Brain microvascular endothelial cell (primary cell): ENCODE measurements around the gene FER1L5.

Source experiments
- DNase-seq: peaks from one replicate; pipeline ENCODE4 v3.0.0-alpha.2; 2020
- H3K27ac ChIP-seq: fragments of 250-450 bp; sonication (Bioruptor Pico); 2 replicates; pipeline ENCODE4 v1.5.1; 2020; ENCODE audit warnings: mild to moderate bottlenecking, moderate library complexity
- H3K27me3 ChIP-seq: fragments of 250-450 bp; sonication (Bioruptor Pico); replicated peaks from 2 replicates; pipeline ENCODE4 v1.5.1; 2020; ENCODE audit warnings: mild to moderate bottlenecking
- H3K36me3 ChIP-seq: fragments of 250-450 bp; sonication (Bioruptor Pico); replicated peaks from 2 replicates; pipeline ENCODE4 v1.5.1; 2020; ENCODE audit warnings: mild to moderate bottlenecking
- H3K4me3 ChIP-seq: 2 replicates; pipeline ENCODE4 v1.5.1; 2011; ENCODE audit warnings: low read depth, mild to moderate bottlenecking, control low read depth, low read length, moderate library complexity
- in situ Hi-C: cut with HindIII; loops from 2 replicates; pipeline ENCODE4 v1.10.0; 2017; ENCODE audit warnings: low sequenced_read_pairs, low pct_ligation_motif_present
- TF ChIP-seq, protein P1 (sequence below): IDR thresholded peaks from 2 replicates; pipeline ENCODE4 v1.5.1; 2011; ENCODE audit warnings: low read depth, mild to moderate bottlenecking, moderate library complexity, low read length, control low read depth, inconsistent platforms; ENCODE audit errors: missing control alignments

FER1L5 gene

GRCh38 chr2:96616535-96616934 is 26.0 kb upstream of the FER1L5 start:
- Histone ChIP-seq H3K27ac (no peak overlapping the region), H3K36me3 (peaks cover 30% of the 10 kb centered on the region), H3K4me3 (no peak overlapping the region), H3K27me3 (no peaks in the 10 kb centered on the region)
- TF ChIP-seq, protein P1, sequence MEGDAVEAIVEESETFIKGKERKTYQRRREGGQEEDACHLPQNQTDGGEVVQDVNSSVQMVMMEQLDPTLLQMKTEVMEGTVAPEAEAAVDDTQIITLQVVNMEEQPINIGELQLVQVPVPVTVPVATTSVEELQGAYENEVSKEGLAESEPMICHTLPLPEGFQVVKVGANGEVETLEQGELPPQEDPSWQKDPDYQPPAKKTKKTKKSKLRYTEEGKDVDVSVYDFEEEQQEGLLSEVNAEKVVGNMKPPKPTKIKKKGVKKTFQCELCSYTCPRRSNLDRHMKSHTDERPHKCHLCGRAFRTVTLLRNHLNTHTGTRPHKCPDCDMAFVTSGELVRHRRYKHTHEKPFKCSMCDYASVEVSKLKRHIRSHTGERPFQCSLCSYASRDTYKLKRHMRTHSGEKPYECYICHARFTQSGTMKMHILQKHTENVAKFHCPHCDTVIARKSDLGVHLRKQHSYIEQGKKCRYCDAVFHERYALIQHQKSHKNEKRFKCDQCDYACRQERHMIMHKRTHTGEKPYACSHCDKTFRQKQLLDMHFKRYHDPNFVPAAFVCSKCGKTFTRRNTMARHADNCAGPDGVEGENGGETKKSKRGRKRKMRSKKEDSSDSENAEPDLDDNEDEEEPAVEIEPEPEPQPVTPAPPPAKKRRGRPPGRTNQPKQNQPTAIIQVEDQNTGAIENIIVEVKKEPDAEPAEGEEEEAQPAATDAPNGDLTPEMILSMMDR, result no peak
- in situ Hi-C loops, result no loop called here
- DNase-seq, result no peak

DNA sequence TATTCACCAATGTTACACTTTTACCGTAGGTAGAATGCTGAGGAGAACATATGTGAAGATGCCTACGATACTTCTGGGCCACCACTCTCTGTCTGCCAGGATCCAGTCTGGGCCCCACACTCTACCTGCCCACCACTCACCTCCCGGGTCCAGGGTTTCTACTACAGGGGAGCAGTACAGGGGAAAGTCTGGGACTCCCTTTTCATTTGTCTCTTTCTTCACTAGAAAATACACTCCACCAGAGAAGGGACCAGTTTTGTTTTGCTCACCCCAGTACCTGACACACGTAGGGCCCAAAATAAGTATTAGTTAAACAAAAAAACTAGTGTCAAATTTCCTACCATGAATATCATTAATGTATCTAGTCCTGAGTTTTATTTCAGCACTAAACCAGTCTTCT is 25.6 kb upstream of the FER1L5 start:
- Histone ChIP-seq H3K27ac (peak overlapping the region; percentile 32), H3K27me3 (no peaks in the 10 kb centered on the region), H3K36me3 (peaks cover 30% of the 10 kb centered on the region), H3K4me3 (no peak overlapping the region)
- DNase-seq, result no peak
- TF ChIP-seq, protein P1, result no peak
- in situ Hi-C loops, result no loop called here

DNA sequence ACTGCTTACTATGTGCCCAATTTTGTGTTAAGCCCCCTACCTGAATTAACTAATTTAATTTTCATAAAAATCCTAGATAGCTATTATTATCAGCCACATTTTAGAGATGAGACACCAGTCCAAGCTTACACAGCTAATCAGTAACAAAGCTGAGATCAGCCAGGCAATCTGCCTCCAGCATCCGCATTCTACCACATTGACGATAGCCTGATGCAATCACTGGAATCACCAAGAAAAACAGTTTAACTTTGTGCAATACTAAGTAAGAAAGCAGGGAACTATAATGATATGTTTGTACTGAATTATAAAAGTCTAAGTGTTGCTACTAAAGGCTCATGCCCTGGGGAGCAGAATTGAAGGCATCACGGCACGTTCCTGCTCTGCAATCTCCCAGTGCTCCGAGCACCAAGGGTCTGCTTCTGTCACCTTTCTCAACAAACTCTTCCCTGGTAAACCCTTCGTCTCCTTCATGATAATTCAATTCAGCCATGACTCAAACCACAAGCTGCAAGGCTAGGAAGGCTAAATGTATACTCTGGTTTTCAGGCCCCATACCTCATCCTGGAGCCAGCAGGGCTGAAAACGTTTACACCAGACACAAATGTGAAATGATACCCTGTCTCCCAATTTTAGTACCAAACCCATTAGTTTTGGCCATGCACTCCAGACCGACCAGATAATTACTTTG is 23.8 kb upstream of the FER1L5 start:
- in situ Hi-C loops, result no loop called here
- TF ChIP-seq, protein P1, result no peak
- no peak overlapping the region for H3K4me3 ChIP-seq
- DNase-seq, result no peak
- H3K27me3 ChIP-seq, result no peaks in the 10 kb centered on the region
- peaks cover 16% of the 10 kb centered on the region for H3K36me3 ChIP-seq
- peak overlapping the region; percentile 31 for H3K27ac ChIP-seq

GRCh38 chr2:96622544-96622943 is 20.0 kb upstream of the FER1L5 start:
- in situ Hi-C loops, result no loop called here
- peaks cover 10% of the 10 kb centered on the region for H3K36me3 ChIP-seq
- no peak overlapping the region for H3K4me3 ChIP-seq
- no peak overlapping the region for H3K27ac ChIP-seq
- no peak for DNase-seq
- no peaks in the 10 kb centered on the region for H3K27me3 ChIP-seq
- TF ChIP-seq, protein P1, result no peak

GRCh38 chr2:96623116-96623515 is 19.4 kb upstream of the FER1L5 start:
- Histone ChIP-seq H3K27ac (no peak overlapping the region), H3K4me3 (no peak overlapping the region), H3K36me3 (peaks cover 15% of the 10 kb centered on the region), H3K27me3 (no peaks in the 10 kb centered on the region)
- in situ Hi-C loops, result no loop called here
- TF ChIP-seq, protein P1, result no peak
- DNase-seq, result no peak
